Activated CD4-positive, alpha-beta T cell treated with anti-CD3 and anti-CD28 coated beads, Interleukin-2, amount 50 U/mL, for 24 hours (primary cell): ENCODE measurements around the gene HS3ST5.

Experiments
- DNase-seq, 2 donors: peaks; one replicate each; pipeline ENCODE4 v3.0.0-alpha.2; 2020; ENCODE audit warnings: low read depth in 1 of 2, low spot score in 1 of 2

The HS3ST5 gene

GRCh38 chr6:114342826-114343781 lies at the start of gene HS3ST5:
Gene HS3ST5 (minus strand): TSS chr6:114343023. CDS start chr6:114062845, 280,178 bp downstream.
- DNase-seq, result no peak

GRCh38 chr6:114390176-114390575 lies 47.4 kb upstream of the HS3ST5 start:
- no peak for DNase-seq

GRCh38 chr6:114389111-114389510 lies 46.3 kb upstream of the HS3ST5 start:
- no peak for DNase-seq

GRCh38 chr6:114382406-114382805 lies 39.6 kb upstream of the HS3ST5 start:
- no peak for DNase-seq

GRCh38 chr6:114377881-114378280 lies 35.1 kb upstream of the HS3ST5 start:
- DNase-seq, result no peak

GRCh38 chr6:114376611-114377175 lies 33.9 kb upstream of the HS3ST5 start:
- DNase-seq, result no peak

- DNase-seq, result no peak
These were observed 32.8 kb upstream of the HS3ST5 start for GRCh38 chr6:114375541-114376192.

GRCh38 chr6:114367315-114367961 lies 24.6 kb upstream of the HS3ST5 start:
- no peak for DNase-seq

- no peak for DNase-seq
These were observed 24.1 kb upstream of the HS3ST5 start for GRCh38 chr6:114366899-114367298.

GRCh38 chr6:114364301-114364700 lies 21.5 kb upstream of the HS3ST5 start:
- no peak for DNase-seq

GRCh38 chr6:114362957-114363356 lies 20.1 kb upstream of the HS3ST5 start:
- no peak for DNase-seq

- no peak for DNase-seq
These were observed 19.6 kb upstream of the HS3ST5 start for GRCh38 chr6:114362396-114362795.

- DNase-seq, result no peak
These were observed 18.2 kb upstream of the HS3ST5 start for GRCh38 chr6:114361036-114361435.

GRCh38 chr6:114355300-114355699 lies 12.5 kb upstream of the HS3ST5 start:
- no peak for DNase-seq

GRCh38 chr6:114354482-114354881 lies 11.7 kb upstream of the HS3ST5 start:
- DNase-seq, result no peak

- DNase-seq, result no peak
These were observed 3.6 kb upstream of the HS3ST5 start for GRCh38 chr6:114346451-114346850.

- no peak for DNase-seq
These were observed 2.1 kb upstream of the HS3ST5 start for GRCh38 chr6:114344971-114345275.

GRCh38 chr6:114344246-114344970 lies 1.6 kb upstream of the HS3ST5 start:
- no peak for DNase-seq

- DNase-seq, result no peak
These were observed 940 bp upstream of the HS3ST5 start for GRCh38 chr6:114343782-114344144.

- no peak for DNase-seq
These were observed 567 bp downstream of the HS3ST5 start for GRCh38 chr6:114342086-114342825.
